Right lobe of liver (tissue), 6 donors: ENCODE measurements around the gene DAAM1. TPM values are rescaled to one million over a fixed set of nuclear protein-coding genes. Genes with fewer than 3 reads are reported as not detected.

Source experiments
- ATAC-seq, 4 donors: fragments of 200-7000 bp; cut with Tn5 transposase; one replicate each; pipeline ENCODE4 v1.9.1; 2020; ENCODE audit warnings: mild to moderate bottlenecking in 4 of 4, moderate library complexity in 4 of 4
- DNase-seq, 3 donors: peaks; one replicate each; pipeline ENCODE4 v3.0.0-alpha.2; 2020
- H3K27ac ChIP-seq, 3 donors: fragments of 200-600 bp; one replicate each; pipeline ENCODE4 v1.8.0; 2022
- H3K27me3 ChIP-seq, 2 donors: fragments of 200-600 bp; one replicate each; pipeline ENCODE4 v1.8.0; 2022
- H3K36me3 ChIP-seq, 4 donors: fragments of 200-600 bp; sonication (generic) in 1 of 4; one replicate each; pipeline versions ENCODE4 v1.5.1 to v1.8.0; 2017 to 2022; ENCODE audit warnings: control low read depth in 1 of 4
- H3K4me1 ChIP-seq, 4 donors: fragments of 200-600 bp; sonication (generic) in 1 of 4; one replicate each; pipeline versions ENCODE4 v1.5.1 to v1.8.0; 2017 to 2022; ENCODE audit warnings: control low read depth in 1 of 4
- H3K4me3 ChIP-seq, 3 donors: fragments of 200-600 bp; one replicate each; pipeline ENCODE4 v1.8.0; 2022
- H3K9me3 ChIP-seq, 4 donors: fragments of 200-600 bp; sonication (generic) in 1 of 4; one replicate each; pipeline versions ENCODE4 v1.5.1 to v1.8.0; 2017 to 2022; ENCODE audit warnings: control low read depth in 1 of 4
- CTCF ChIP-seq, 4 donors: fragments of 200-600 bp in 3 of 4; fragments of 450-650 bp in 1 of 4; IDR thresholded peaks; one replicate each; pipeline versions ENCODE4 v1.5.1 to v1.8.0; 2016 to 2022; ENCODE audit warnings: antibody characterized with exemption in 4 of 4, mild to moderate bottlenecking in 2 of 4
- POLR2A ChIP-seq: fragments of 450-650 bp; IDR thresholded peaks from one replicate; pipeline ENCODE4 v1.6.1; 2017; ENCODE audit warnings: antibody characterized with exemption, mild to moderate bottlenecking
- WGBS: methylation state at CpG from one replicate; pipeline ENCODE4 v1.1.6; 2018; ENCODE audit warnings: low coverage, low lambda C conversion rate; ENCODE audit not compliant: insufficient coverage; ENCODE audit errors: missing lambda C conversion rate; 5-methylcytosine and 5-hydroxymethylcytosine counted together
- intact Hi-C, 2 donors: fragments of 100-400 bp; cut with DNase I; formaldehyde crosslinking; loops; one replicate each; pipeline versions ENCODE4 v1.11.2 to v1.14.1; 2022
- total RNA-seq, 6 experiments: library from RNA; depleted of rRNA in 2 of 6; stranded (reverse); fragments of >200 nt in 2 of 6; fragmentation: NEBNext Ultra II Directional in 3 of 6; extraction: Animal tissue kit (Norgen Biotek cat#: 25700) in 3 of 6; gene quantifications; one replicate each; pipeline versions ENCODE4 v1.1.0 to v1.2.4, GENCODE V29; 2016 to 2023
- donor health status: DM: no; HTN: yes; CAD: no.
- donor health status: DM: no; HTN: no; CAD: no.
- donor health status: DM: no; HTN: no; CAD: no.
- donor health status: DM: no; HTN: yes; CAD: no.
- donor health status: DM: no; HTN: yes; CAD: no.

DAAM1 gene
- total RNA-seq, 6 experiments from 2014 or later = 17.2 to 43.6 (median 25.3) TPM

DNA sequence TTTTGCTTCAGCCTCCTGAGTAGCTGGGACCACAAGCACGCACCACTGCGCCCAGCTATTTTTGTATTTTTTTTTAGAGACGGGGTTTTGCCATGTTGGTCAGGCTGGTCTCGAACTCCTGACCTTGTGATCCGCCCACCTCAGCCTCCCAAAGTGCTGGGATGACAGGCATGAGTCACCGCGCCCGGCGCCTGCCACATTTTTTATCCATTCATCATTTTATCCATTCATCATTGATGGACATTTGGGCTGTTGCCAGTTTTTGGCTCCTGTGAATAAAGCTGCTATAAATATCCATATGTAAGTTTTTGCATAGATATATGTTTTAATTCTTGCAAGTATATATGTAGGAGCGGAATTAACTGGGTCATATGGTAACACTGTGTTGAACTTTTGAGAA lies 79.5 kb downstream of the DAAM1 start:
- intact Hi-C loops = no loop called here
- TF ChIP-seq POLR2A (no peak), CTCF (IDR thresholded peaks at IDR 0.05) (no peak)
- Histone ChIP-seq H3K27ac (no peak overlapping the region), H3K4me3 (no peak overlapping the region), H3K9me3 (no peaks in the 10 kb centered on the region), H3K27me3 (no peaks in the 10 kb centered on the region), H3K4me1 (peaks cover 0 to 10% (median 3%) of the 10 kb centered on the region in 4 donors), H3K36me3 (no peaks in the 10 kb centered on the region)
- ATAC-seq = no peak
- WGBS = 97% methylated on average over 10 of the region's 10 CpGs
- DNase-seq = no peak

DNA sequence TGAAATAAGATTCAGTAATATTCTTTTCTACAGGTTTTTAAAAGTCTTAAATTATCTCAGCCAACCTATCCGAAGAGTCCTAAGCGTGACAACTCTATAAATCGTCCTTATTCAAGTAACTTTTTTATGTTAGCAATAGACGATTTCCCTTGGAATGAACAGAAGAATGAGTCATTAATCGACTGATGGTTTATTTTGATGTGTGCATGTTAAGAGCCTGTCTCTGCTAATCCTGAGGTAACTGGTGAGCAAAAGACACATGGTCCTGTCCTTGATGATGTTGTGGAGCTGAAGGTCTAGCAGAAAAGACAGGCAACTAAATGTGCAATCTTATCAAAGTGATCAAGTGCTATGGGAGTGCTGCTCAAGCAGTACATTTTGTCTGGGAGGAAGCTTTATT lies 80.4 kb downstream of the DAAM1 start:
- Histone ChIP-seq H3K4me1 (peaks cover 0 to 4% (median 0%) of the 10 kb centered on the region in 4 donors), H3K27ac (no peak overlapping the region), H3K36me3 (no peaks in the 10 kb centered on the region), H3K9me3 (no peaks in the 10 kb centered on the region), H3K27me3 (no peaks in the 10 kb centered on the region), H3K4me3 (no peak overlapping the region)
- no peak for DNase-seq
- TF ChIP-seq CTCF (IDR thresholded peaks at IDR 0.05) = no peak
- intact Hi-C loops = no loop called here
- no peak for ATAC-seq
- 95% methylated on average over 5 of the region's 5 CpGs for WGBS

DNA sequence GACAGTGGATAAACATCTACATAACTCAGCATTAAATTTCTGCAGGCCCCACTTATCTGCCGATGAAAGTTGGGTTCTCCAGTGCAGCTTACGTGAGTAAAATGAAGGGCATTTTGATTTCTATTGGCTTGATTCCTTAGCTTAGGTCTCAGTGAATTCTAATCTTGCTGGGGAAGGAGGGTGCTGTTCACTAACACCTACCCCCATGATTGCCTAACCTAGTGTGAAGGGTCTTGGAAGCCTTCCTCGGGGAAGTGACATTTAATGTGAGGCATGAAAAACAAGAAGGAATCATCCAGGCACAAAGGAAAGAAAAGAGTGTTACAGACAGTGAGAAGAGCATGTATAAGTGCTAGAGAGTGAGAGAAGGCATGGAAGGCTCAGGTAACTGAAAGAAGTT lies 81.0 kb downstream of the DAAM1 start:
- H3K36me3 ChIP-seq = no peaks in the 10 kb centered on the region
- no peaks in the 10 kb centered on the region for H3K27me3 ChIP-seq
- 85% methylated on average over 2 of the region's 3 CpGs for WGBS
- ATAC-seq = no peak
- no peak overlapping the region for H3K4me3 ChIP-seq
- no peak for DNase-seq
- no peak for TF ChIP-seq CTCF (IDR thresholded peaks at IDR 0.05)
- TF ChIP-seq POLR2A = no peak
- H3K4me1 ChIP-seq = no peaks in the 10 kb centered on the region
- intact Hi-C loops = no loop called here
- no peak overlapping the region for H3K27ac ChIP-seq
- no peaks in the 10 kb centered on the region for H3K9me3 ChIP-seq

GRCh38 chr14:59271256-59271655 lies 82.8 kb downstream of the DAAM1 start:
- H3K36me3 ChIP-seq = no peaks in the 10 kb centered on the region
- DNase-seq (no peak), ATAC-seq (no peak)
- intact Hi-C loops = no loop called here
- no peaks in the 10 kb centered on the region for H3K27me3 ChIP-seq
- no peaks in the 10 kb centered on the region for H3K9me3 ChIP-seq
- no peak overlapping the region for H3K27ac ChIP-seq
- no peak overlapping the region for H3K4me3 ChIP-seq
- WGBS = 78% methylated on average over 2 of the region's 2 CpGs
- H3K4me1 ChIP-seq = no peaks in the 10 kb centered on the region
- no peak for TF ChIP-seq POLR2A
- no peak for TF ChIP-seq CTCF (IDR thresholded peaks at IDR 0.05)

- Histone ChIP-seq H3K9me3 (no peaks in the 10 kb centered on the region), H3K36me3 (no peaks in the 10 kb centered on the region), H3K4me1 (no peaks in the 10 kb centered on the region), H3K4me3 (no peak overlapping the region), H3K27ac (no peak overlapping the region), H3K27me3 (no peaks in the 10 kb centered on the region)
- 66% methylated on average over 4 of the region's 4 CpGs for WGBS
- no peak for DNase-seq
- ATAC-seq = no peak
- no peak for TF ChIP-seq POLR2A
- TF ChIP-seq CTCF (IDR thresholded peaks at IDR 0.05) = no peak
- intact Hi-C loops = no loop called here
These were observed 83.3 kb downstream of the DAAM1 start for GRCh38 chr14:59271734-59272133.
